Posterior cingulate gyrus (tissue), 11 donors: ENCODE measurements around the gene CTNNA2.

Source experiments
- DNase-seq, 10 donors: peaks; one replicate each; pipeline versions ENCODE4 v3.0.0 to v3.0.0-alpha.2; 2020 to 2021; ENCODE audit warnings: mixed read lengths in 3 of 10
- intact Hi-C: fragments of 100-400 bp; cut with DNase I; formaldehyde crosslinking; loops from one replicate; pipeline ENCODE4 v1.15.1; 2023

Gene CTNNA2

GRCh38 chr2:79906139-79906890, 393.5 kb downstream of the CTNNA2 start:
- no peak for DNase-seq
- intact Hi-C loops: no loop called here

- intact Hi-C loops: no loop called here
- DNase-seq: peak in 1 of 10 donors; percentile 79
These were observed 396.7 kb downstream of the CTNNA2 start for GRCh38 chr2:79909521-79909920.

- DNase-seq: no peak
- intact Hi-C loops: no loop called here
These were observed 397.8 kb downstream of the CTNNA2 start for GRCh38 chr2:79910643-79911042.

GRCh38 chr2:79915455-79915854, 402.6 kb downstream of the CTNNA2 start:
- DNase-seq: no peak
- intact Hi-C loops: no loop called here

- DNase-seq: no peak
- intact Hi-C loops: no loop called here
These were observed 403.4 kb downstream of the CTNNA2 start for GRCh38 chr2:79916285-79916684.

- intact Hi-C loops: no loop called here
- DNase-seq: no peak
These were observed 407.7 kb downstream of the CTNNA2 start for GRCh38 chr2:79920512-79921076.

- intact Hi-C loops: no loop called here
- DNase-seq: no peak
These were observed 416.8 kb downstream of the CTNNA2 start for GRCh38 chr2:79929624-79930023.

GRCh38 chr2:79935046-79935732, 422.3 kb downstream of the CTNNA2 start:
- intact Hi-C loops: no loop called here
- DNase-seq: no peak

GRCh38 chr2:79935771-79936657, 423.2 kb downstream of the CTNNA2 start:
- peak in 9 of 10 donors; percentile 34 to 95 (median 75) for DNase-seq
- intact Hi-C loops: loop anchor here (2.0 kb wide), 1 partner anchor 45 kb away; no protein-coding TSS in a partner anchor

- intact Hi-C loops: loop anchor here (2.0 kb wide), 1 partner anchor 44 kb away; no protein-coding TSS in a partner anchor
- no peak for DNase-seq
These were observed 423.9 kb downstream of the CTNNA2 start for GRCh38 chr2:79936715-79937114.

- intact Hi-C loops: no loop called here
These were observed 425.8 kb downstream of the CTNNA2 start for GRCh38 chr2:79938648-79939047.

GRCh38 chr2:79940364-79940763, 427.5 kb downstream of the CTNNA2 start:
- no peak for DNase-seq
- intact Hi-C loops: no loop called here

More at GRCh38 chr2:79938648-79939047, 425.8 kb downstream of the CTNNA2 start:
- no peak for DNase-seq

- no peak for DNase-seq
- intact Hi-C loops: no loop called here
These were observed 428.3 kb downstream of the CTNNA2 start for GRCh38 chr2:79941179-79941578.

- intact Hi-C loops: no loop called here
- DNase-seq: no peak
These were observed 431.4 kb downstream of the CTNNA2 start for GRCh38 chr2:79944205-79944604.

- intact Hi-C loops: no loop called here
These were observed 433.0 kb downstream of the CTNNA2 start for GRCh38 chr2:79945653-79946445.

GRCh38 chr2:79947751-79948150, 434.9 kb downstream of the CTNNA2 start:
- intact Hi-C loops: no loop called here
- no peak for DNase-seq

More at GRCh38 chr2:79945653-79946445, 433.0 kb downstream of the CTNNA2 start:
- DNase-seq: no peak

- intact Hi-C loops: no loop called here
- DNase-seq: no peak
These were observed 437.7 kb downstream of the CTNNA2 start for GRCh38 chr2:79950526-79950925.

- DNase-seq: no peak
- intact Hi-C loops: no loop called here
These were observed 439.8 kb downstream of the CTNNA2 start for GRCh38 chr2:79952616-79953015.

GRCh38 chr2:79960035-79960434, 447.2 kb downstream of the CTNNA2 start:
- intact Hi-C loops: no loop called here
- no peak for DNase-seq

- intact Hi-C loops: no loop called here
- DNase-seq: no peak
These were observed 447.7 kb downstream of the CTNNA2 start for GRCh38 chr2:79960519-79960918.
